HEK293 (cell line): ENCODE measurements around the gene SEC63.

Source experiments
- CTCF ChIA-PET: fragments of 350-600 bp; formaldehyde crosslinking; extraction: SDS; loops from one replicate; lab custom pipeline; 2021; ENCODE audit warnings: antibody characterized with exemption; lab: Yijun Ruan, JAX
- POLR2A ChIA-PET: fragments of 300-600 bp; formaldehyde crosslinking; extraction: SDS; loops from one replicate; lab custom pipeline; 2020; ENCODE audit warnings: antibody characterized with exemption, inconsistent platforms; lab: Yijun Ruan, JAX
- H3K27ac ChIP-seq: fragments of 200-500 bp; sonication (Bioruptor generic); 2 replicates; pipeline ENCODE4 v1.5.1; 2014; ENCODE audit warnings: low read depth, low read length, control low read depth, inconsistent platforms; ENCODE audit errors: extremely low read depth
- H3K36me3 ChIP-seq, 2 experiments: fragments of 200-500 bp in 1 of 2; sonication (Bioruptor generic) in 1 of 2; 1 replicate in 1 of 2; 2 replicates in 1 of 2; pipeline ENCODE4 v1.5.1; 2014 to 2017; ENCODE audit warnings: inconsistent platforms in 2 of 2, low read length in 2 of 2; ENCODE audit not compliant: control insufficient read depth in 2 of 2, insufficient read depth in 1 of 2
- H3K4me1 ChIP-seq: fragments of 200-500 bp; sonication (Bioruptor generic); 2 replicates; pipeline ENCODE4 v1.5.1; 2014; ENCODE audit warnings: mild to moderate bottlenecking, low read length, inconsistent platforms; ENCODE audit not compliant: control insufficient read depth, insufficient read depth
- H3K4me3 ChIP-seq: 2 replicates; pipeline ENCODE4 v1.5.1; 2011; ENCODE audit warnings: low read depth, mild to moderate bottlenecking, control low read depth, low read length, moderate library complexity
- H3K9me3 ChIP-seq: fragments of 200-500 bp; sonication (Bioruptor generic); 2 replicates; pipeline ENCODE4 v1.5.1; 2014; ENCODE audit warnings: low read depth, low read length, inconsistent platforms; ENCODE audit not compliant: control insufficient read depth, insufficient read depth
- BCL11B ChIP-seq: fragments of 450-650 bp; formaldehyde crosslinking; IDR thresholded peaks from 2 replicates; pipeline ENCODE4 v1.5.1; 2016; ENCODE audit warnings: low read depth, missing biosample characterization, missing genetic modification characterization
- CTCF ChIP-seq: fragments of 450-650 bp; formaldehyde crosslinking; IDR thresholded peaks from 2 replicates; pipeline ENCODE4 v1.5.1; 2016; ENCODE audit warnings: missing biosample characterization, missing genetic modification characterization
- GLI2 ChIP-seq: fragments of 450-650 bp; formaldehyde crosslinking; IDR thresholded peaks from 2 replicates; pipeline ENCODE4; 2017; ENCODE audit warnings: missing biosample characterization, missing genetic modification characterization, low read depth, borderline replicate concordance
- KLF7 ChIP-seq: fragments of 450-650 bp; formaldehyde crosslinking; IDR thresholded peaks from 2 replicates; pipeline ENCODE4 v1.5.1; 2016; ENCODE audit warnings: missing biosample characterization, missing genetic modification characterization, borderline replicate concordance
- MZF1 ChIP-seq: fragments of 450-650 bp; formaldehyde crosslinking; IDR thresholded peaks from 2 replicates; pipeline ENCODE4 v1.5.1; 2017; ENCODE audit warnings: missing biosample characterization, missing genetic modification characterization, borderline replicate concordance
- PRDM6 ChIP-seq: fragments of 450-650 bp; formaldehyde crosslinking; IDR thresholded peaks from 2 replicates; pipeline ENCODE4 v1.5.1; 2017; ENCODE audit warnings: missing biosample characterization, missing genetic modification characterization
- SALL2 ChIP-seq: fragments of 450-650 bp; formaldehyde crosslinking; IDR thresholded peaks from 2 replicates; pipeline ENCODE4 v1.5.0; 2017; ENCODE audit warnings: missing biosample characterization, mild to moderate bottlenecking, missing genetic modification characterization, borderline replicate concordance
- YY1 ChIP-seq: fragments of 450-650 bp; formaldehyde crosslinking; IDR thresholded peaks from 2 replicates; pipeline ENCODE4 v1.5.1; 2018; ENCODE audit warnings: missing biosample characterization, missing genetic modification characterization
- ZBTB21 ChIP-seq: fragments of 450-650 bp; formaldehyde crosslinking; IDR thresholded peaks from 2 replicates; pipeline ENCODE4 v1.5.1; 2017; ENCODE audit warnings: missing biosample characterization, missing genetic modification characterization
- ZBTB44 ChIP-seq: fragments of 450-650 bp; IDR thresholded peaks from 2 replicates; pipeline ENCODE4 v1.5.1; 2018; ENCODE audit warnings: missing biosample characterization, mild to moderate bottlenecking, missing genetic modification characterization
- ZBTB6 ChIP-seq: fragments of 450-650 bp; formaldehyde crosslinking; IDR thresholded peaks from 2 replicates; pipeline ENCODE4 v1.5.1; 2017; ENCODE audit warnings: missing biosample characterization, missing genetic modification characterization
- ZNF292 ChIP-seq: fragments of 450-650 bp; formaldehyde crosslinking; IDR thresholded peaks from 2 replicates; pipeline ENCODE4 v1.5.1; 2016; ENCODE audit warnings: low read depth, missing biosample characterization, missing genetic modification characterization, borderline replicate concordance
- ZNF354C ChIP-seq: fragments of 450-650 bp; formaldehyde crosslinking; IDR thresholded peaks from 2 replicates; pipeline ENCODE4 v1.5.1; 2016; ENCODE audit warnings: missing biosample characterization, missing genetic modification characterization, low read depth, borderline replicate concordance
- ZNF426 ChIP-seq: fragments of 450-650 bp; formaldehyde crosslinking; IDR thresholded peaks from 2 replicates; pipeline ENCODE4 v1.5.1; 2017; ENCODE audit warnings: missing biosample characterization, missing genetic modification characterization, mild to moderate bottlenecking, inconsistent platforms, moderate library complexity
- ZNF449 ChIP-seq: fragments of 450-650 bp; formaldehyde crosslinking; IDR thresholded peaks from 2 replicates; pipeline ENCODE4 v1.5.1; 2017; ENCODE audit warnings: missing biosample characterization, mild to moderate bottlenecking, missing genetic modification characterization, moderate library complexity
- ZNF530 ChIP-seq: fragments of 450-650 bp; formaldehyde crosslinking; IDR thresholded peaks from 2 replicates; pipeline ENCODE4 v1.5.1; 2016; ENCODE audit warnings: low read depth, missing biosample characterization, missing genetic modification characterization
- ZNF544 ChIP-seq: fragments of 450-650 bp; formaldehyde crosslinking; IDR thresholded peaks from 2 replicates; pipeline ENCODE4 v1.5.0; 2017; ENCODE audit warnings: missing biosample characterization, missing genetic modification characterization
- ZNF555 ChIP-seq: fragments of 450-650 bp; formaldehyde crosslinking; conservative IDR thresholded peaks from 2 replicates; pipeline ENCODE4 v1.5.1; 2017; ENCODE audit warnings: missing biosample characterization, mild to moderate bottlenecking, missing genetic modification characterization, inconsistent platforms
- ZNF658 ChIP-seq: fragments of 450-650 bp; formaldehyde crosslinking; IDR thresholded peaks from 2 replicates; pipeline ENCODE4; 2016; ENCODE audit warnings: missing biosample characterization, missing genetic modification characterization

SEC63 gene

GRCh38 chr6:107962723-107963122, 4.7 kb upstream of the SEC63 start:
- POLR2A ChIA-PET: no interaction called here
- H3K27ac ChIP-seq: no peak overlapping the region
- no peaks in the 10 kb centered on the region for H3K4me1 ChIP-seq
- TF ChIP-seq PRDM6 (tag by site-specific recombination) (0 out of 2 replicates have a peak, but pooled peaks have one; percentile 11), ZNF449 (tag by site-specific recombination) (no peak)
- no peaks in the 10 kb centered on the region for H3K9me3 ChIP-seq
- CTCF ChIA-PET: interaction anchor here (0.6 to 1.0 kb wide), 2 partner anchors 11 to 38 kb away, joined by 3 read pairs; no protein-coding TSS in a partner anchor
- no peak overlapping the region for H3K4me3 ChIP-seq
- no peaks in the 10 kb centered on the region for H3K36me3 ChIP-seq

GRCh38 chr6:107959392-107959791, 1.4 kb upstream of the SEC63 start:
- Histone ChIP-seq H3K36me3 (no peaks in the 10 kb centered on the region; a peak in 1 of 3 replicates), H3K4me3 (no peak overlapping the region), H3K4me1 (no peaks in the 10 kb centered on the region), H3K9me3 (no peaks in the 10 kb centered on the region), H3K27ac (no peak overlapping the region)
- ChIA-PET CTCF (no interaction called here), POLR2A (no interaction called here)
- TF ChIP-seq ZNF555 (tag by site-specific recombination) (no peak), GLI2 (no peak), SALL2 (no peak), ZNF426 (tag by site-specific recombination) (no peak), ZNF544 (tag by site-specific recombination) (no peak), YY1 (no peak), MZF1 (no peak), CTCF (tag by site-specific recombination) (no peak), ZBTB6 (tag by site-specific recombination) (no peak), ZNF354C (no peak), ZNF292 (no peak), ZBTB21 (no peak), ZBTB44 (tag by site-specific recombination) (no peak), BCL11B (no peak), KLF7 (tag by site-specific recombination) (no peak), ZNF658 (tag by site-specific recombination) (no peak), ZNF530 (tag by site-specific recombination) (no peak)
